IMR-90 (cell line): ENCODE data around the gene MEGF11. TPM values are rescaled to one million over a fixed set of nuclear protein-coding genes. Genes with fewer than 3 reads are reported as not detected.

ENCODE experiments used
- ATAC-seq: fragments of 200-7000 bp; cut with Tn5 transposase; 2 replicates; pipeline ENCODE4 v1.9.1; 2020; ENCODE audit warnings: low read depth, mild to moderate bottlenecking, moderate library complexity
- BruUV-seq: library from RNA; stranded (reverse); fragments of 400-500 nt; replicated peaks from 2 replicates; lab custom pipeline; 2021; lab: Mats Ljungman, UMichigan
- CTCF ChIA-PET: fragments of 300-600 bp; formaldehyde crosslinking; extraction: SDS; loops from one replicate; lab custom pipeline; 2021; ENCODE audit warnings: antibody characterized with exemption; lab: Yijun Ruan, JAX
- POLR2A ChIA-PET: fragments of 300-600 bp; sonication (Branson Sonifier 250); formaldehyde crosslinking; loops from one replicate; lab custom pipeline; 2022; ENCODE audit warnings: antibody characterized with exemption; ENCODE audit not compliant: unreplicated experiment; lab: Charles Lee
- DNase-seq: peaks from one replicate; pipeline ENCODE4 v3.0.0; 2013
- H2AFZ ChIP-seq: replicated peaks from 2 replicates; pipeline ENCODE3; 2013; ENCODE audit warnings: low read length, mild to moderate bottlenecking; ENCODE audit not compliant: poor library complexity
- H2AK5ac ChIP-seq: 2 replicates; pipeline ENCODE4 v1.6.1; 2013; ENCODE audit warnings: low read depth, low read length, inconsistent platforms
- H2AK9ac ChIP-seq: replicated peaks from 2 replicates; pipeline ENCODE3; 2013; ENCODE audit warnings: mild to moderate bottlenecking, low read depth, low read length, moderate library complexity; ENCODE audit not compliant: poor library complexity
- H2BK120ac ChIP-seq: 2 replicates; pipeline ENCODE4 v1.6.1; 2013; ENCODE audit warnings: low read depth, low read length, inconsistent platforms
- H2BK15ac ChIP-seq: 3 replicates; pipeline ENCODE4 v1.6.1; 2013; ENCODE audit warnings: low read depth, low read length, inconsistent platforms
- H2BK20ac ChIP-seq: 2 replicates; pipeline ENCODE4 v1.6.1; 2013; ENCODE audit warnings: low read depth, mild to moderate bottlenecking, inconsistent platforms, low read length, moderate library complexity
- H2BK5ac ChIP-seq: 2 replicates; pipeline ENCODE4 v1.6.1; 2013; ENCODE audit warnings: mild to moderate bottlenecking, low read depth, low read length, inconsistent platforms; ENCODE audit not compliant: poor library complexity, severe bottlenecking
- H3K14ac ChIP-seq: replicated peaks from 2 replicates; pipeline ENCODE4 v1.6.1; 2013; ENCODE audit warnings: low read depth, low read length, inconsistent platforms
- H3K18ac ChIP-seq: 2 replicates; pipeline ENCODE4 v1.6.1; 2013; ENCODE audit warnings: low read depth, low read length, control low read depth
- H3K23ac ChIP-seq: 2 replicates; pipeline ENCODE4 v1.6.1; 2013; ENCODE audit warnings: low read depth, low read length, inconsistent platforms
- H3K27ac ChIP-seq: 2 replicates; pipeline ENCODE4 v1.5.1; 2013; ENCODE audit warnings: mild to moderate bottlenecking, control low read depth, low read length; ENCODE audit not compliant: insufficient read depth
- H3K27me3 ChIP-seq: 2 replicates; pipeline ENCODE4 v1.6.1; 2013; ENCODE audit warnings: low read length; ENCODE audit not compliant: control insufficient read depth, insufficient read depth
- H3K36me3 ChIP-seq: 2 replicates; pipeline ENCODE4 v1.6.1; 2013; ENCODE audit warnings: low read length, mixed read lengths; ENCODE audit not compliant: control insufficient read depth, insufficient read depth
- H3K4ac ChIP-seq: 2 replicates; pipeline ENCODE4 v1.6.1; 2013; ENCODE audit warnings: low read depth, low read length, inconsistent platforms
- H3K4me1 ChIP-seq: 2 replicates; pipeline ENCODE4 v1.6.1; 2013; ENCODE audit warnings: low read length, mixed read lengths; ENCODE audit not compliant: control insufficient read depth, insufficient read depth
- H3K4me2 ChIP-seq: 2 replicates; pipeline ENCODE4 v1.6.1; 2013; ENCODE audit warnings: low read depth, mild to moderate bottlenecking, control low read depth, low read length, moderate library complexity
- H3K4me3 ChIP-seq: 2 replicates; pipeline ENCODE4 v1.5.1; 2013; ENCODE audit warnings: low read depth, mild to moderate bottlenecking, control low read depth, low read length, moderate library complexity; ENCODE audit not compliant: insufficient read depth
- H3K56ac ChIP-seq: 2 replicates; pipeline ENCODE4 v1.6.1; 2013; ENCODE audit warnings: low read length, inconsistent platforms; ENCODE audit not compliant: insufficient read depth; ENCODE audit errors: extremely low read depth
- H3K79me1 ChIP-seq, 2 experiments: 2 replicates each; pipeline ENCODE4 v1.6.1; 2013; ENCODE audit warnings: low read length in 2 of 2, inconsistent platforms in 1 of 2, low read depth in 1 of 2
- H3K9ac ChIP-seq: 2 replicates; pipeline ENCODE4 v1.6.1; 2013; ENCODE audit warnings: low read depth, low read length, control low read depth
- H3K9me1 ChIP-seq: 2 replicates; pipeline ENCODE4 v1.6.1; 2013; ENCODE audit warnings: low read length, inconsistent platforms; ENCODE audit not compliant: insufficient read depth
- H3K9me3 ChIP-seq: 2 replicates; pipeline ENCODE4 v1.6.1; 2013; ENCODE audit warnings: low read length; ENCODE audit not compliant: control insufficient read depth, insufficient read depth
- H4K20me1 ChIP-seq: 2 replicates; pipeline ENCODE4 v1.6.1; 2013; ENCODE audit warnings: low read length, inconsistent platforms; ENCODE audit not compliant: insufficient read depth
- H4K5ac ChIP-seq: 2 replicates; pipeline ENCODE4 v1.6.1; 2013; ENCODE audit warnings: mild to moderate bottlenecking, low read depth, low read length, control low read depth
- H4K8ac ChIP-seq, 2 experiments: 2 replicates each; pipeline ENCODE4 v1.6.1; 2013; ENCODE audit warnings: low read depth in 2 of 2, low read length in 2 of 2, control low read depth in 1 of 2, inconsistent platforms in 1 of 2
- H4K91ac ChIP-seq: 2 replicates; pipeline ENCODE4 v1.6.1; 2013; ENCODE audit warnings: low read depth, low read length, inconsistent platforms; ENCODE audit not compliant: insufficient read depth
- BHLHE40 ChIP-seq: fragments of 150-350 bp; IDR thresholded peaks from 2 replicates; pipeline ENCODE4 v1.6.1; 2016; ENCODE audit warnings: mild to moderate bottlenecking, low read depth, low read length
- CEBPB ChIP-seq: IDR thresholded peaks from 2 replicates; pipeline ENCODE4 v1.6.1; 2012; ENCODE audit warnings: low read depth, low read length, improper control_type of control experiment
- CHD1 ChIP-seq: IDR thresholded peaks from 2 replicates; pipeline ENCODE4 v1.6.1; 2012; ENCODE audit warnings: low read depth, low read length, improper control_type of control experiment
- CTCF ChIP-seq: conservative IDR thresholded peaks from 2 replicates; pipeline ENCODE4 v1.5.1; 2012; ENCODE audit warnings: mild to moderate bottlenecking, low read depth, low read length, improper control_type of control experiment
- ELK1 ChIP-seq: fragments of 150-350 bp; IDR thresholded peaks from 2 replicates; pipeline ENCODE4 v1.6.1; 2016; ENCODE audit warnings: low read depth, mild to moderate bottlenecking, low read length, moderate library complexity, borderline replicate concordance
- FOS ChIP-seq: fragments of 150-350 bp; IDR thresholded peaks from 2 replicates; pipeline ENCODE4 v1.6.1; 2016; ENCODE audit warnings: low read depth, low read length
- MAFK ChIP-seq: IDR thresholded peaks from 2 replicates; pipeline ENCODE4 v1.6.1; 2012; ENCODE audit warnings: low read depth, low read length, improper control_type of control experiment
- MAZ ChIP-seq: IDR thresholded peaks from 2 replicates; pipeline ENCODE4 v1.6.1; 2012; ENCODE audit warnings: low read depth, mild to moderate bottlenecking, low read length, improper control_type of control experiment, moderate library complexity, borderline replicate concordance
- MXI1 ChIP-seq: IDR thresholded peaks from 2 replicates; pipeline ENCODE4 v1.6.1; 2012; ENCODE audit warnings: low read depth, mild to moderate bottlenecking, low read length, moderate library complexity, borderline replicate concordance
- NFE2L2 ChIP-seq: fragments of 150-350 bp; IDR thresholded peaks from 2 replicates; pipeline ENCODE4 v1.6.1; 2016; ENCODE audit warnings: low read depth, mild to moderate bottlenecking, low read length
- POLR2A ChIP-seq: IDR thresholded peaks from 2 replicates; pipeline ENCODE4 v1.6.1; 2012; ENCODE audit warnings: mild to moderate bottlenecking, low read depth, low read length
- RAD21 ChIP-seq: IDR thresholded peaks from 2 replicates; pipeline ENCODE4 v1.6.1; 2012; ENCODE audit warnings: low read length, improper control_type of control experiment
- RCOR1 ChIP-seq: IDR thresholded peaks from 2 replicates; pipeline ENCODE4 v1.6.1; 2012; ENCODE audit warnings: mild to moderate bottlenecking, low read length, improper control_type of control experiment; ENCODE audit not compliant: insufficient replicate concordance
- RFX5 ChIP-seq: IDR thresholded peaks from 2 replicates; pipeline ENCODE4 v1.8.0; 2012; ENCODE audit warnings: low read depth, mild to moderate bottlenecking, low read length, moderate library complexity
- SMC3 ChIP-seq: fragments of 150-350 bp; IDR thresholded peaks from 2 replicates; pipeline ENCODE4 v1.6.1; 2016; ENCODE audit warnings: low read depth, mild to moderate bottlenecking, antibody characterized with exemption, low read length, moderate library complexity
- USF2 ChIP-seq: fragments of 150-350 bp; IDR thresholded peaks from 2 replicates; pipeline ENCODE4 v1.6.1; 2017; ENCODE audit warnings: mild to moderate bottlenecking, antibody characterized with exemption, low read length, low read depth
- WGBS, 2 experiments: methylation state at CpG; one replicate each; pipeline versions ENCODE4 v1.1.5 to v1.1.7; 2013; ENCODE audit warnings: missing lambda C conversion rate in 2 of 2; ENCODE audit not compliant: insufficient read length in 1 of 2; ENCODE audit errors: extremely low coverage in 2 of 2; 5-methylcytosine and 5-hydroxymethylcytosine counted together
- dilution Hi-C: fragments of 300-500 bp; cut with HindIII; formaldehyde crosslinking; loops from one replicate; pipeline ENCODE4 v1.14.3; 2018; ENCODE audit warnings: low sequenced_read_pairs; ENCODE audit not compliant: unreplicated experiment
- in situ Hi-C: fragments of 300-500 bp; cut with MboI; formaldehyde crosslinking; loops from 3 replicates; pipeline ENCODE4 v1.14.3; 2019; ENCODE audit warnings: low sequenced_read_pairs, inconsistent platforms, mixed read lengths
- intact Hi-C: fragments of 100-400 bp; cut with micrococcal nuclease; formaldehyde crosslinking; loops from 2 replicates; pipeline ENCODE4 v1.10.0; 2022
- polyA plus RNA-seq, 3 experiments: library from polyadenylated mRNA; depleted of rRNA; stranded (reverse); fragments of >200 nt; gene quantifications; 2 replicates each; pipeline ENCODE4 v1.2.3, GENCODE V29; 2012; ENCODE audit warnings: low replicate concordance in 1 of 3
- total RNA-seq: library from RNA; depleted of rRNA; stranded (reverse); fragments of >200 nt; gene quantifications from 2 replicates; pipeline ENCODE4 v1.2.3, GENCODE V29; 2012

The MEGF11 gene
- total and polyA plus RNA-seq, 2 of the 4 experiments (the other 2 are of a cell fraction) = not detected

- BruUV-seq = no TSS peak
- Histone ChIP-seq H4K8ac (no peak overlapping the region), H3K14ac (no peak overlapping the region), H2BK15ac (no peak overlapping the region), H2AK9ac (no peak overlapping the region), H3K9me1 (peaks cover 3% of the 10 kb centered on the region; the same call in 1 of the 2 replicates), H3K36me3 (no peaks in the 10 kb centered on the region), H3K79me1 (no peaks in the 10 kb centered on the region), H3K4me2 (no peak overlapping the region), H3K4me3 (no peak overlapping the region), H4K20me1 (peaks cover 9% of the 10 kb centered on the region; the same call in 1 of the 2 replicates), H2AFZ (no peak overlapping the region), H3K23ac (no peak overlapping the region), H3K27ac (no peak overlapping the region), H3K18ac (no peak overlapping the region), H2BK5ac (no peak overlapping the region), H4K5ac (no peak overlapping the region), H3K4me1 (peaks cover 5% of the 10 kb centered on the region; the same call in 1 of the 2 replicates), H2BK120ac (no peak overlapping the region), H3K9me3 (no peaks in the 10 kb centered on the region), H2AK5ac (no peak overlapping the region), H3K9ac (no peak overlapping the region), H4K91ac (no peak overlapping the region), H2BK20ac (no peak overlapping the region), H3K4ac (no peak overlapping the region), H3K56ac (no peak overlapping the region), H3K27me3 (no peaks in the 10 kb centered on the region)
- intact Hi-C loops = no loop called here
- ChIA-PET POLR2A (no interaction called here), CTCF (interaction anchor here (0.5 kb wide), 1 partner anchor 422 kb away, joined by 5 read pairs; no protein-coding TSS in a partner anchor)
- TF ChIP-seq MAZ (no peak), BHLHE40 (no peak), ELK1 (no peak), CTCF (no peak), CHD1 (no peak), USF2 (no peak), RCOR1 (no peak), NFE2L2 (no peak), POLR2A (no peak), FOS (no peak), RAD21 (no peak), MXI1 (no peak), RFX5 (no peak), SMC3 (no peak), CEBPB (no peak), MAFK (no peak)
- ATAC-seq (no peak), DNase-seq (no peak)
- no CpG with 5 or more reads among the region's 1 CpG for WGBS, 2 experiments
- in situ Hi-C loops = loop anchor here (25.0 kb wide), 1 partner anchor 567 kb away; the partner anchor contains the start of gene SNAPC5
- dilution Hi-C loops = no loop called here
Measured at GRCh38 chr15:65920121-65920520, 333.4 kb downstream of the MEGF11 start.
